ENCODE data around the gene RENBP.
A peak's percentile ranks its signal among the peaks of the same experiment; 100 is the strongest.

RENBP gene

GRCh38 chrX:153931748-153932147 lies 12.7 kb downstream of the RENBP start:
- DNase-seq: no peak

- no peak for DNase-seq
Measured at GRCh38 chrX:153931151-153931550, 13.3 kb downstream of the RENBP start.

DNA sequence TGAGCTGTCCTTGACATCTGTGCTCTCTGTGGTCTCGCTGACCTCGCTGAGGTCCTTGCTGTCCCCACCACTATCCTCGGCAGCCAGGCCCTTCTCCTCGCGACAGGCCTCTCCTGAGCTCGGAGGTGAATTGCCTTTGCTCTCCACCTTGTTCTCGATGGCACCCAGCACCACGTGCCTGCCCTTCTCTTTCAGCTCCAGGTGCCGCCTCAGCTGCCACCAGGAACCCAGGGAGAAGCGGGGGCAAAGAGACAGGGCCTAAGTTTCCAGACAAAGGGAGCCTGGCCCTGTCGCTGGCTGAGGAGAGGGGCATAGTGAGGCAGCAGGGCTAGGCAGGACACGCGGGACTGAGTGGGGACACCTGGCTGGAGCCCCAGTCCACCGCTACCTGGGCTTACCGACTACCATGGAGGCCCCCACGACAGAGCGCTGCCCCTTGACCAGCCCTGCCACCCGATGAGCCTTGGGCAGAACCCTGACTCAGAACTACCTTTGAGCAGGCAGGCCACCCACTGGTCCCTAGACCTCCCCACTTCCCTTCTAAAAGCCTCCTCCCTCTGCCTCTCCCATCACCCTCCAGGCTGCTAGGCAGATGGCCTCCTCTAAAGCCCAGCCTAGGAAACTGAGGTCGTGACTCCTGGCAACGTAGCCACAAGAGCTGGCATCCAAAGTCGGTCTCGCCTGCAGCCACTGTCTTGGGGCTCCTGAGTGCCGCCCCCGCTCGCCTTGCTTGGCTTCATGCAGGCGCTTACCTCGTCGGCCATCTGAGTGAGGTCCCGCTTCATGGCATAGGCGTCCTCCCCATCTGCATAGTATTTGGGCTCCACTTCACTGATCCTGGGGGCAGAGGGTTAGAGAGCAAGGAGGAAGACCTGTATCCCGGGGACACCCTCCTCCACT lies 14.2 kb downstream of the RENBP start:
- DNase-seq: no peak

- no peak for DNase-seq
Measured at GRCh38 chrX:153929576-153929975, 14.9 kb downstream of the RENBP start.

DNA sequence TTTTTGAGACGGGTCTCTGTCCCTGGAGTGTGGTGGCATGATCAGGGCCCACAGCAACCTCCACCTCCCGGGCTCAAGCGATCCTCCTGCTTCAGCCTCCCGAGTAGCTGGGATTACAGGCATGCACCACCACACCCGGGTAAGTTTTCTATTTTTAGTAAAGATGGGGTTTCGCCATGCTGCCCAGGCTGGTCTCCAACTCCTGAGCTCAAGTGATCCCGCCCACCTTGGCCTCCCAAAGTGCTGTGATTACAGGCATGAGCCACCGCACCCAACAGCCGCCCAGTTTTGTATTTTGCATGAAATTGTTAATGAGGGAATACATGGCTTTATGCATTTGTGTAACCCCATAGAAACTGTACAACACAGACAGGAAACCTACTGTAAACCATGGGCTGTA lies 15.6 kb downstream of the RENBP start:
- DNase-seq: no peak

- peak; percentile 96 for DNase-seq
Measured at GRCh38 chrX:153927922-153928760, 16.3 kb downstream of the RENBP start.

GRCh38 chrX:153927672-153927921 lies 16.8 kb downstream of the RENBP start:
- no peak for DNase-seq

DNA sequence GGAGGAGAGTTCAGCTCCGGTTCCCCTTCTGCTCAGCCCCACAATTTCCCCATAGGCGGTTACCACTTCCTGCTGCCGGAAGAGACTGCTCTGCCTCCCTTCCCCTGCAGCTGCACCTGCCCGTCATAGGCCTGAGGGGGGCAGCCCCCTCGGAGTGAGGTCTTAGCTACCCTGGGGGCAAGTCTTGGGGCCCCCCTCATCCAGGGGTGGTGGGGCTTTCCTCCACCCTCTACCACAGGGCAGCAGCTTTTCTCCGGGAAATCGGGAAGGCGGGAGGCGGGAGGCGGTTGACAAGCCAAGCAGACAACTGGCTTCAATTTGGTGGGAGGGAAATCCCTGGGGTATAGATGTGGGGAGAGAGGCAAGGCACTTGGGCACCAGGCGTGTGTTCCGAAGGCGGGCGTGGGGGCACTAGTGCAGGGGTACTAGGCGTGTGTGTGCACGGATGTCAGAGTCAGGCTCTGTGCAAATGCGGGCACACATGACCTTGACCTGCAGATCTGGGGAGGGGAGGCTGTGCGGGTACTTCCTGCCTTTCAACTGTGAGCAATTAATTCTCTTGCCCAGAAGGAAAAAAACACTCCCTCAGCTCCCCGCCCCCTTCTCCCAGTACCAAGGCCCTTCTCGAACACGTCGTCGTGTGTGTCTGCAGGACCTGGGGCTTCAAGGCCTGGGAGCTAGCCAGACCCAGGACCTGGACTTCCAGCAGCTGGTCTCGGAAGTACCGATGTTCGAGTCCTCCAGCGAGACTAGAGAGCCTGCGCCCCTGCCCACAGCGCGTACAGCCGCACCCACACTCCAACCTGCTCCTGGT lies 17.4 kb downstream of the RENBP start:
- DNase-seq: peak; percentile 81

DNA sequence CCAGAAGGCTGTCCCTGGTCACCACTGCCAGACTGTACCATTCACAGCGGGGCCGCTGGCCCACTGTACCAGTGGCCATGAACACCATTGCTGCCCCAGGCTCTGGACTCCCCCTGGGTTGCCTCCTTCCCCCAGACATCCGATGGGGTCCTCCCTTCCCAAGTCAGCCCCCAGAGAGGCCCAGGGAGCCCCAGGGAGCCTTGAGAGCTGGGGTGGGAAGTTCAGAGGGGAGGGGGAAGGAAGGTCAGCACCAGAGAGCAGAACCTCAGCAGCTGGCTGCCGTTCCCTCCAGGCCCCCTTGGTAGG lies 17.9 kb downstream of the RENBP start:
- no peak for DNase-seq

DNA sequence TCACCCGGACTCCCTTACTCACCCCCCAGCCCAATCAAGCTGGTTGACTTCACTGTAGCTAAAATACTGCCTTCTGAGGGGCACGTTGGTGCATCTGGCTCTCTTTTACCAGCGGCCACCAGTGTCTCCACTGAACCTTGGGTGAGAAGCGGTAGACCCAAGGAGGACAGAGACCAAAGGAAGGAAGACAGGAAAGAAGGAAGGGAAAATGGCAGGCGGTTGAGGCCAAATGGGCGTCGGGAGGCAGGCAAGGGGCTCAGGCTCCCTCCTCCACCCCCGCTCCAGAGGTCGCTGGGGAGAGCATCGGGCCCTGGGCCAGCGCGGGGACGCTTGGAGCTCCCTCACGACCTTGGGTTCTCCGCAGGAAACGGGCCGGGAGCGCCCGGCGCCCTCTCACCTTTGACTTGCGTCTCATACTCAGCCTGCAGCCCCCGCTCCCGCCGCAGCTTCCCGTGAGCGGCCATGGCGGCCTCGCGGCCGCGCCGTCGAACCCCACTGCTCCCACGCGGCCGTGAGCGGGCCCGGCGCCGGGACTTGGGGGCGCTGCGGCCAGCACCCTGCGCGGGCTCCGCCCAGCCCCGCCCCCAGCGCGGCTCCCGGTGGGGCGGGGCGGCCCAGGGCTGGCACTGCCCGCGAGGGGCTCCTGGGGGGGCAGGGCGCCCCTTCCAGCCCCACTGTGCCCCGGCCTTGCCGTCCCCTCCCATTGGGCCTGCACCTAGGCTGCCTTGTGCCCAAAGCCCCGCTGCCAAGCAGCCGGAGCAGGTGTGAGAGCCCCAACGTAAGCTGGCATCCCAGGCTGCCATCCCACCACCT lies 18.5 kb downstream of the RENBP start, which contains the start of gene ARHGAP4:
Gene ARHGAP4 (minus strand): TSS at position 526 of the 813 bp plus-strand sequence. CDS start 62 bp downstream, at position 464.
- peak; percentile 15 for DNase-seq

- peak; percentile 35 for DNase-seq
Measured at GRCh38 chrX:153925387-153925738, 19.1 kb downstream of the RENBP start.

- peak; percentile 36 for DNase-seq
Measured at GRCh38 chrX:153924149-153924861, 20.1 kb downstream of the RENBP start.

DNA sequence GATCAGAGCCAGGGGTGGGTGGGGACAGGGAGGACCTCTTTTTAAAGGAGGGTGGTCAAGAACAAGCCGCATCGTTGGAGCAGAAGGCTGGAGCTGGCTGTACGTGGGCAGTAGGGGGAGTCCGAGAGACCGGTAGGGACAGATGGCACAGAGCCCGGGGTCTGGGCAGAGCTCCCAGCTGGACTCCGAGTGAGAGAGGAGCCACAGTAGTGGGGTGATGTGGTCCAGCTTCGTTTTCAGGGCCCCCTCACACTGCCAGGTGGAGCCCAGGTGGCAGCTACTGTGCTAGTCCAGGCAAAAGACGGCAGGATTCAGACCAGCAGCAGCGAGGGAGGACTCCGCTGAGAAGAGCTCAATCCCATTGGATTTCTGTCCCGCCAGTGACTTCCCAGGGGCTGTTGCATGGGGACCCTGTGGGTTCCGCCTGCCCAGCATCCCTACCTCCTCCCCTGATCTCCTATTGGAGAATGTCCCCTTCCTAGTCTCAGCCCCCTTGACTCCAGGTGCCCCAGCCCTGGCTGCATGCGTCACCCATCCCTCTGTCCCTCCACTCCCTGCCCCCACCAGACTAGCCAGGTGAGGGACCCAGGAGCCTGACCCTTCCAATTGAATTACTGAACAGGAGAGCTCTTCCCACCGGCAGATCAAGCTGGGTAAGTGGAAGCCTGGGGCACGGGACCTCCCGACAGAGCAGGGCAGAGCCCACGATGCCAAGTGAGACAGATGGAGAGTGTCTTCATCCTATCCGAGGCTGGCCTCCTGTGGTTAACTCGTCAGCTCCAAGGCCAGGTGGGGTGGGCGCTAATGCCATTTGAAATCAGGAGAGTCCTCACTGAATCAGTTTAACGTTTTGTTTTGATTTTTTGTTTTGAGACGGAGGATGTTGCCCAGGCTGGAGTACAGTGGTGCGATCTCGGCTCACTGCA lies 21.2 kb downstream of the RENBP start:
- DNase-seq: no peak

DNA sequence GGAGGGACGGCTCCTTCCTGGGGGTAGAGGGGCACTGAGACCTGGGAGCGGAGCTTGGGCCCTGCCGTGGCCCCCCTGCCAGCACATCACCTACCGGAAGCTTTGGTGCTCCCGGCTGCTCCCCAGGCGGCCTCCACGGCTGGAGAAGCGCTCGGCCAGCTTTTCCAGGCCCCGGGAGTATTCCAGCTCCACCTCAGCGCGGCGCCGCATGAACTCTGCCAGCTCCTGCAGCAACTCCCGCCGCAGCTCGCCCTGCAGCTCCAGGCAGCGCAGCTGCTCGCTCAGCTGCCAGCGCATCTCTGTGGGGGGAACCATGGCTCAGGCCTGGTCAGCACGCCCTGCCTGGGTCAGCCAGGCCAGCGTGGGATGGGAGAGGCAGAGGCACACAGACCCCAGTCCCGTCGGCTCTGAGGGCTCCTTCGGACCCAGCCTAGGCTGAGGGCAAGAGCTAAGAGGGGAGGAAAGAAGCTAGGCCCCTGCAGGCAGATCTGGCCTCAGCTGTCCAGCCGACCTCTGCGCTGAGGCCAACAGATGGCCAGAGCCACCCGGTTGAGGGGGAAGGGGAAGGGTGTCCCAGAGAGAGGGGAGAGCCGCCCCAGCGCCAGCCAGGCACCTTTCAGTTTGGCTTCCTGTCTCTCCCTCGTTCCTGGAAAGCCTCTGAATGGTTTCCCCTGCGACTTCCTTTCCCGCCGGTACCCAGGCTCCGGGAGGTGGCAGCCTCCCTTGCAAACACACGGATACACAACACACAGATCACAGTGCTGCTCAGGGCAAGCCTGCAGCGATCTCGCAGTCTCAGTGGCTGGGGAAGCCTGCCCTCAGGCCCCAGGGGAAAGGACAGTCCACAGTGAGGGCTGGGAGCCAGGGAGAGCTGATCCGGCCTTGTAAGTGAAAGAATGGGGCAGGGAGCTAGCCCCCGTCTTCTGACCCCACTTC lies 22.7 kb downstream of the RENBP start:
- DNase-seq: no peak

- no peak for DNase-seq
Measured at GRCh38 chrX:153921070-153921469, 23.4 kb downstream of the RENBP start.

DNA sequence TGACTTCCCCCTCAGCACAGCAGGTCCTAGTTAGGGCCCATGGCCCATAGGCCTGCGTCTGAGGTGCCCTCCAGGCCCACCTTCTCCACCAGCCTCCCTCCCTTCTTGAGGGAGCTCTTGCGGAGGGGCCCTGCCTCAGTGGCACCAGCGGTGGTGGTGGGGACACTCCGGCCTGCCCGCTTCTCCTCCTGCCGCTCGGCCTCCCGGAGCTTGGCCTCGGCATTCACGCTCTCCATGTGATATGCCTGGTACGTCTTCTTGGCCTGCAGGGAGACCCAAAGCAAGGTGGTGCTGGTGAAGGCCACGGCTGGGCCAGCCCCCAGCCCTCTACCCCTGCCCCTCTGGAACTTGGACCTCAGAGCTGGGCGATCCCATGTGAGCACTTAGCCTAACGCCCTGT lies 23.9 kb downstream of the RENBP start:
- no peak for DNase-seq

- DNase-seq: no peak
Measured at GRCh38 chrX:153919281-153919680, 25.2 kb downstream of the RENBP start.

- DNase-seq: no peak
Measured at GRCh38 chrX:153917869-153918268, 26.6 kb downstream of the RENBP start.

DNA sequence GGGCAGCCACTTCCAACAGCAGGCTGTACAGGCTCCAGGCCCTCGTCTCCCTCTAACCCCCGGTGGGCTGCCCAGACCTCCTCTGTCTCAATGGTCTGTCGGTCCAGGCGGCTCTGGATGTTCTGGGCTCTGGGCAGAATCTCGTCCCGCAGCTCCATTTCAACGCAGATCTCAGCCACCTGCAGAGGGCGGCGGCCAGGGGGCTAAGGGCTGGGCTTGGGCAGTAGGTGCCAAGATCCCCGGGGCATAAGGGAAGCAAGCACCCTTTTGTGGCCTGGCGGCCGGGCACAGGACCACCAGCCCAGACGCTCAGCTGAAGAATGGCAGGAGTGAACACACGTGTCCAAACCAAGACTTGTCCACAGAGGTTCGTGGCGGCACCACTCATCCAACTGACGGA lies 30.7 kb downstream of the RENBP start:
- DNase-seq: no peak

- DNase-seq: no peak
Measured at GRCh38 chrX:153913211-153913610, 31.2 kb downstream of the RENBP start.

Measured in CD4-positive, alpha-beta T cell treated with Interleukin-4 for 4 hours (primary cell).